ENCODE results near the gene ASB13.

The ASB13 gene

GRCh38 chr10:5645944-5646617, 20.3 kb downstream of the ASB13 start:
- FAIRE-seq: no peak

GRCh38 chr10:5645375-5645774, 21.0 kb downstream of the ASB13 start:
- peak; percentile 92 for FAIRE-seq

- FAIRE-seq: no peak
Measured at GRCh38 chr10:5644930-5645329, 21.5 kb downstream of the ASB13 start.

GRCh38 chr10:5643346-5644067, 22.9 kb downstream of the ASB13 start:
- no peak for FAIRE-seq

- no peak for FAIRE-seq
Measured at GRCh38 chr10:5641501-5641900, 24.9 kb downstream of the ASB13 start.

GRCh38 chr10:5640501-5640900, 25.9 kb downstream of the ASB13 start:
- no peak for FAIRE-seq

GRCh38 chr10:5640036-5640435, 26.4 kb downstream of the ASB13 start:
- FAIRE-seq: no peak

GRCh38 chr10:5639066-5639465, 27.3 kb downstream of the ASB13 start:
- no peak for FAIRE-seq

GRCh38 chr10:5638494-5638893, 27.9 kb downstream of the ASB13 start:
- FAIRE-seq: no peak

- peak; percentile 47 for FAIRE-seq
Measured at GRCh38 chr10:5634918-5635317, 31.5 kb downstream of the ASB13 start.

- FAIRE-seq: no peak
Measured at GRCh38 chr10:5633166-5633749, 33.1 kb downstream of the ASB13 start.

- no peak for FAIRE-seq
Measured at GRCh38 chr10:5632446-5632845, 33.9 kb downstream of the ASB13 start.

- no peak for FAIRE-seq
Measured at GRCh38 chr10:5631936-5632335, 34.5 kb downstream of the ASB13 start.

- FAIRE-seq: no peak
Measured at GRCh38 chr10:5630112-5630436, 36.3 kb downstream of the ASB13 start.

GRCh38 chr10:5629303-5630111, 36.9 kb downstream of the ASB13 start:
- FAIRE-seq: peak; percentile 86

- FAIRE-seq: no peak
Measured at GRCh38 chr10:5628451-5629302, 37.7 kb downstream of the ASB13 start.

GRCh38 chr10:5627486-5628044, 38.8 kb downstream of the ASB13 start:
- no peak for FAIRE-seq

- FAIRE-seq: no peak
Measured at GRCh38 chr10:5625992-5626777, 40.2 kb downstream of the ASB13 start.

GRCh38 chr10:5624701-5625100, 41.7 kb downstream of the ASB13 start:
- FAIRE-seq: no peak

- no peak for FAIRE-seq
Measured at GRCh38 chr10:5623081-5623748, 43.2 kb downstream of the ASB13 start.

Measured in islet of Langerhans (tissue), 1 donor.